ENCODE measurements around the gene PRSS3.
"Not testable (repeated sequence)": the region's sequence is repeated elsewhere in the genome, so short reads cannot be mapped to it uniquely, and the experiment has no call there.

The PRSS3 gene

DNA sequence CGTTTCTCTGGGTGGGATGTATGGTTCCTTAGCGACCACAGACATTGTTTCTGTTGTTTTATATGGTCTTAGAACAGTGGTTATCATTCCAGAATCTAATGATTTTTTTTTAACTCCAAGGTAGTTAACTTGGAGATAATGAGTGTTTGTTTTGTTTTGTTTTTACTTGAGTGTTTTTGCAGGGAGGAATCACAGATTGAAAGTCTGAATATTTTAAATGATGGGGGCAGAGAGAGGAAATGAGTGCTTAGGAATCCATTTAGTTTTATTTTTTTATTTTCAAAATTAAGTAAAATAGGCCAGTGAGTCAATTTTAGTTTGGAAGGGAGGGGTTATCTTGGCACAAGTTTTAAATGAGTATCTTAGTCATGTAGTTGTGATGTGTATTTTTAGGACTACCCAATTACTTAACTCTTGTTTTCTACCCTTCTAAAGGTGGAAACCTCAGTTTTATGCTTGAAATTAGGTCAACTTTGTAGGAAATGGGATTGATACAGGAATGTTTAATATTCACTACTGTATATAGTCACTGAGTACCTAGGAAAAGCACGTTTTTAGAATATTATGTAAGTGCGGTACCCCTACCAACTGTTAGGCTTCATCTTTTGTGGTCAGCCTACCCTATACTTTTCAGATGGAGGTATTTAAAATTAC lies 23.6 kb downstream of the PRSS3 start:
- DNase-seq: no peak

DNA sequence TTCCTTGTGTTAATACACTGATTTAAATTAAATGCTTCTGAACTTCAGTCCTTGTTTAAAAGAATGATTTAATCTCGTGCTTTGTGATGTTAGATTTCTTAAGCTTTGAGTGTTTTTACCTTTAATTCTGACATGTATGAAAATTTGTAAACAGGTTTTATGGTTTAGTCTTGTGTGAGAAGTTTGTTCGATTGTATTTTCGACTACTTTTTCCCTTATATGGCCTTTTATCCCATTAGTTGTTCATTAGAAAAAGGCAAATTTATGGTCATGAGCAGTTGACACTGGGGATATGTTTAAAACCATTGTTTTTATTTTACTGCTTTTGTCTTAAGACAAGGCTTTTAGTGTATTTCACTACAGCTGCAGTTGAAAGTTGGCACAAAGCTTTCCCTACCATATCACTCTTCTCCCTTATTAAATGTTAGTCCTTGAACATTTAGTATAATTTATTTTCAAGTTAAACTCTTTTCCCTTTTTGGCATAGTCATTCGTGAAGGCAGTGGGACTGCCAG lies 24.9 kb downstream of the PRSS3 start:
- no peak for DNase-seq

DNA sequence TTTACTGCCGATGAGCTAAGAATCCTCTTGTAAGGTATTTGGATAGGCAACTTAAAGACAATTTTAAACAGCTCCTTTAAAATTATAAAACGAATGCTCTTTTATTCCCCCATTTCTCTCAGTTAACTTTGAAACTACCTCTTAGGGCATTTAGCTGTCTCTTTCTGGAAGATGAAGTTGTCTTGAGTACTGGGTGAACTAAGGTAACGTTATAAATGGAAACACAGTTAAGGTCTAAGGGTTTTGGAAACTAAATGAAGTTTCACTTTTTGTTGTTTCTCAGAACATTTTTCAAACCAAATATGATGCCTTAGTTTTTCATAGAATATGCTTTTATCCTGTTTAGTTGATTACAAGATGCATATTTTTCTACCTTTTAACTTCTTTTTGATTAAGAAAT lies 28.4 kb downstream of the PRSS3 start:
- no peak for DNase-seq

DNA sequence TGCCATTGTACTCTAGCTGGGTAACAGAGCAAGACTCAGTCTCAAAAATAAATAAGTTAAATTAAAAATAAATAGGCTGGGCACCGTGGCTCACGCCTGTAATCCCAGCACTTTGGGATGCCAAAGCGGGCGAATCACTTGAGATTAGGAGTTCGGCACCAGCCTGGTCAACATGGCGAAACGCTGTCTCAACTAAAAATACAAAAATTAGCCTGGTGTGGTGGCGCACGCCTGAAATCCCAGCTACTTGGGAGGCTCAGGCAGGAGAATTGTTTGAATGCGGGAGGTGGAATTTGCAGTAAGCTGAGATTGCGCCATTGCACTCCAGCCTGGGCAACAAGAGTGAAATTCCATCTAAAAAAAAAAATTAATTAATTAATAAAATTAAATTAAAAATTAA lies 31.9 kb downstream of the PRSS3 start:
- DNase-seq: not testable (repeated sequence)

DNA sequence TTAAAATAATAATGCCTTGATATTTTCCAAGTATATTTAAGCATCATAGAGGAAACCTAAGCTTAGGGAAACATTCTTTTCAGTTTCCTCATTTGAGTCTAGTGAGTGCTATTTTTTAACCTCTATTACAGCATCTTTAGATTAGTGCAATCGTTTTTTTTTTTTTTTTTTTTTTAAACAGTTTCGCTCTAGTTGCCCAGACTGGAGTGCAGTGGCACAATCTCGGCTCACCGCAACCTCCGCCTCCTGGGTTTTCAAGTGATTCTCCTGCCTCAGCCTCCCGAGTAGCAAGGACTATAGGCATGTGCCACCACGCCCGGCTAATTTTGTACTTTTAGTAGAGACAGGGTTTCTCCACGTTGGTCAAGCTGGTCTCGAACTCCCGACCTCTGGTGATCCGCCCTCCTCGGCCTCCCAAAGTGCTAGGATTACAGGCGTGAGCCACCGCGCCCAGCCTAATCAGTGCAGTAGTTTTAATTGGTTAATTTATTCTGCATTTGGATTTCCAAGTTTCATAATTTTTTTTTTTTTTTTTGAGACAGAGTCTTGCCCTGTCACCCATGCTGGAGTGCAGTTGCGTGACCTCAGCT lies 34.4 kb downstream of the PRSS3 start:
- DNase-seq: not testable (repeated sequence)

DNA sequence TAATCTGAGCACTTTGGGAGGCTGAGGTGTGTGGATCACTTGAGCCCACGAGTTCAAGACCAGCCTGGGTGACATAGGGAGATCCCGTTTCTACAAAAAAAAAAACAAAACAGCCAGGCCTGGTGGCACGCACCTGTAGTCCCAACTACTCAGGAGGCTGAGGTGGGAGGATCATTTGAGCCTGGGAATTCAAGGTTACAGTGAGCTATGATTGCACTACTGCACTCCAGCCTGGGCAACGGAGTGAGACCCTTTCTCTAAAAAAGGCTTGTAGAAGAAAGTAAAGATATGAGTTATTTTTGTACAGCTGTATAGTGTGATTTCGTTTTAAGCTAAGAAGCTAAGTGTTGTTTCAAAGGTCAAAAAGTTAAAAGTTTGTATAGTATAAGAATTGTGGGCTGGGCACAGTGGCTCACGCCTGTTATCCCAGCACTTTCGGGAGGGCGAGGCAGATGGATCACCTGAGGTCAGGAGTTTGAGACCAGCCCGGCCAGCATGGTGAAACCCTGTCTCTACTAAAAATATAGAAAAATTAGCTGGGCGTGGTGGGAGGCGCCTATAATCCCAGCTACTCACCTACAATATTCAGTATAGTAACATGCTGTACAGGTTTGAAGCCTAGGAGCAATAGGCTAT lies 40.4 kb downstream of the PRSS3 start:
- no peak for DNase-seq

DNA sequence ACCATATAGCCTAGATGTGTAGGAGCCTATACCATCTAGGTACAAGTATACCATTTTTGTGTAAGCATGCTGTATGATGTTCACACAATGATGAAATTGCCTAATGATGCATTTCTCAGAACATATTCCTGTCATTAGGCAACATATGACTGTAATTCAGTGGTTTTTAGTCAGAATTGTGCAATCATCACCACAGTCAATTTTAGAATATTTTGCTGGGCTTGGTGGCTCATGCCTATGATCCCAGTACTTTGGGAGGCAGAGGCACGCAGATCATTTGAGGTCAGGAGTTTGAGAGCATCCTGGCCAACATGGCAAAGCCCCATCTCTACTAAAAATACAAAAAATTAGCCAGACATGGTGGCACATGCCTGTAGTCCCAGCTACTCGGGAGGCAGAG lies 40.9 kb downstream of the PRSS3 start:
- not testable (repeated sequence) for DNase-seq

DNA sequence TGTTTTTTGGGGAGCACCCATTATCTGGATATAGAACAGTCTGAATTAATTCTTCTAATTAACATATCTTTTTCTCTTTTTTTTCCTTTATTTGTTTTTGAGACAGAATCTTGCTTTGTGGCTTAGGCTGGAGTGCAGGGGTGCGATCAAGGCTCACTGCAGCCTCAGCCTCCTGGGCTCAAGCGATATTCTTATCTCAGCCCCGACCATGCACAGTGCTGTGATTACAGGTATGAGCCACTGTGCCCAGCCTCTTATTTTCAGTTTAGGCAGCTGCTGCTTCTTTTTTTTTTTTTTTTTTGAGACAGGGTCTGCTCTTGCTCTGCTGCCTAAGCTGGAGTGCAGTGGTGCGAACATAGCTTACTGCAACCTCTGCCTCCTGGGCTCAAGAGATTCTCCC lies 41.8 kb downstream of the PRSS3 start:
- DNase-seq: no peak

DNA sequence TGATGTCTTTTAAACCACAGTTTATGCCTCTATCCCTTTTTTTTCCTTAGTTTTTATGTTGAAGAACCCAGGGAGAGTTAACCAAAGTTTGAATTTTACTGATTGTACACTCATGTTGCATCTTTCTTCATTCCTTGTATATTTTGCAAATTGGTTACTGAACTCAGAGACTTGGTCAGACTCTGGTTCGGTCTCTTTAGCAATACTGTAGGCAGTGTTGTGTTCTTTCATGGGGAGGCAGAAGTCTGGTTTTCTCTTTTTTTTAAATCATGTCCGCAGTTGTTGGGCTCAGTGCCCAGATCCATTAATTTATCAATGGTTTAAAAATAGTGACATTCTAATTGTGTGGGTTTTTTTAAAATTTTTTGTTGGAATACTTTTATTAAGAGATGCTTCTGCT lies 45.0 kb downstream of the PRSS3 start:
- DNase-seq: no peak

DNA sequence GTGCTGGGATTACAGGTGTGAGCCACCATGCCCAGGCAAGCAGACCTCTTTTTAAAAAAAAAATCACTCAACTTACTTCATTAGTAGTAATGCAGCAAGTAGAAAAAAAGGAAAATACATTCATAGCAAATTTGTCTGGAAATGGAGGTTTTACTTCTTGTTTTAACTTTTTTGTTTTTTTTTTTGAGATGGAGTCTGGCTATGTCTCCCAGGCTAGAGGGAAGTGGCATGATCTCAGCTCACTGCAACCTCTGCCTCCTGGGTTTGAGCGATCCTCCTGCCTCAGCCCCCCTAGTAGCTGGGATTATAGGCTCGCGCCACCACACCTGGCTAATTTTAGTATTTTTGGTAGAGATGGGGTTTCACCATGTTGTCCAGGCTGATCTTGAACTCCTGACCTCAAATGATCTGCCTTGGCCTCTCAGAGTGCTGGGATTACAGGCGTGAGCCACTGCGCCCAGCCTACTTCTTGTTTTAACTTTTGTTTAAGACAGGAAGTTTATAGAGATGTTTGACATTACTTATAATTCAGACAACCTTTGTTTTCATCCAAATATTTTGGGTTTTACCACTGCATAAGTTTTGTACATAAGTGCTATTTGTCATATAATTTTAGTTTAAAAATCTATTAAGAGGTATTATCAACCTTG lies 48.1 kb downstream of the PRSS3 start:
- DNase-seq: no peak

DNA sequence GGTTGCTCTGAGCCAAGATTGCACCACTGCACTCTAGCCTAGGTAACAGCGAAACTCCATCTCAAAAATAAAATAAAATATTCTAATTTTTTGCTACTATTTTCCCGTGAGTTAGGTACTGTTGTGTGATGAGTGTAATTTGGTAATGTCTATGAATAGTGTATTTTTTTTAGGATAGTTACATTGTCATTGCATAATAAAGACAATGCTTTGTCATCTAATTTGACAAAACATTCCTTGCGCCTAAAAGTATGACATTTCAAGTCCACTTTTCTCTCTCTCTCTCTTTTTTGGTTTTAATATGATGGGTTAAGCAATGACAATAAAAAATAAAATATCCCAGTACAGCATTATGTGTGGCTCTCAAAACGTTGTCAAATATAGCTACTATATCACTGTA lies 50.9 kb downstream of the PRSS3 start:
- DNase-seq: no peak

DNA sequence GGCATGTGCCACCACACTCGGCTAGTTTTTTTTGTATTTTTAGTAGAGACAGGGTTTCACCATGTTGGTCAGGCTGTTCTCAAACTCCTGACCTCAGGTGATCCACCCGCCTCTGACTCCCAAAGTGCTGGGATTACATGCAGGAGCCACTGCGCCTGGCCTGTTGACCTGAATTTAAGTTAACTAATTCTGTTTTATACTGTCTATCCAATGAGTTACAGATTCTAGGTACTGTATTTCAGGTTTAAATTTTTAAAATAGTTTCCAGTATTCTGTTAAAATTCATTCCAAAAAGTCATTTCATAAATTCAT lies 52.5 kb downstream of the PRSS3 start:
- DNase-seq: not testable (repeated sequence)
